Keratinocyte (primary cell): ENCODE measurements around the gene FRAS1.

Experiments used
- CTCF ChIP-seq, 3 experiments: IDR thresholded peaks in 1 of 3; conservative IDR thresholded peaks in 1 of 3; optimal IDR thresholded peaks in 1 of 3; 2 replicates in 2 of 3; 3 replicates in 1 of 3; pipeline versions ENCODE3 to v1.5.1; 2011; ENCODE audit warnings: low read length in 3 of 3, mild to moderate bottlenecking in 3 of 3, moderate library complexity in 2 of 3, control low read depth in 1 of 3, inconsistent platforms in 1 of 3; ENCODE audit not compliant: insufficient read depth in 2 of 3; ENCODE audit errors: extremely low read depth in 1 of 3
- EZH2 ChIP-seq: IDR thresholded peaks from one replicate; pipeline ENCODE4 v1.6.1; 2012; ENCODE audit warnings: inconsistent platforms, mild to moderate bottlenecking, low read length, moderate library complexity

DNA sequence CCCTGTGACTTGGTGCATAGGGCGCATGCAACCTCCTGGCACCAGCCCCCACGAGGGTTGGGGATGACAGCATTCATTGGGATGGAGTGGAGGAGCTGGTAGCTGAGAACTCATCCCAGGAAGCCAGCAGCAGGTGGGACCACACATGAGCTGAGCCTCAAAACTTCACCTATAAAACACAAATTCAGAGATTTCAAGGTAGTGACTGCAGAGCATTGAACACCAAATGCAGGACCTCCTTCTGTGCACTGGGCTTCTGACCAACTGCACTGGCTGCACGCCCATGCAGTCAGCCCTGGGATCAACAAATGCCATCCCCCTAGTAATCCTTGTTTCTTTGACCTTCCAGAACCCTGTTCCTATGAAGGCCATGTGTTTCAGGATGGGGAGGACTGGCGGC is 197.8 kb downstream of the FRAS1 start:
- TF ChIP-seq CTCF (optimal IDR thresholded peaks at IDR 0.05 in 1 of 3, IDR thresholded peaks at IDR 0.05 in 1 of 3, conservative IDR thresholded peaks at IDR 0.05 in 1 of 3; ENCODE audit: extremely low read depth in 1 of 3, insufficient read depth in 2 of 3, low read length in 3 of 3) (no peak), EZH2 (no peak)
